ENCODE measurements around the gene RAB11FIP2.

The RAB11FIP2 gene

GRCh38 chr10:118045837-118046394 lies 825 bp downstream of the RAB11FIP2 start:
- no peak for TF ChIP-seq CTCF (IDR thresholded peaks at IDR 0.05; ENCODE audit: low read length, missing control alignments)
- peak; percentile 45 for DNase-seq (ENCODE audit: low read depth)
- peak overlapping the region; percentile 77 for H3K4me3 ChIP-seq (replicated peaks; ENCODE audit: low read depth, low read length)

GRCh38 chr10:118045158-118045836 lies 1.4 kb downstream of the RAB11FIP2 start:
- no peak for DNase-seq (ENCODE audit: low read depth)
- no peak for TF ChIP-seq CTCF (IDR thresholded peaks at IDR 0.05; ENCODE audit: low read length, missing control alignments)
- H3K4me3 ChIP-seq (replicated peaks; ENCODE audit: low read depth, low read length): peak overlapping the region; percentile 77

- no peak for DNase-seq (ENCODE audit: low read depth)
- TF ChIP-seq CTCF (IDR thresholded peaks at IDR 0.05; ENCODE audit: low read length, missing control alignments): no peak
Observed at GRCh38 chr10:118042827-118043242, 3.9 kb downstream of the RAB11FIP2 start.

GRCh38 chr10:118042336-118042735 lies 4.4 kb downstream of the RAB11FIP2 start:
- TF ChIP-seq CTCF (IDR thresholded peaks at IDR 0.05; ENCODE audit: low read length, missing control alignments): no peak
- no peak for DNase-seq (ENCODE audit: low read depth)
- H3K4me3 ChIP-seq (replicated peaks; ENCODE audit: low read depth, low read length): no peak overlapping the region

More at GRCh38 chr10:118042827-118043242, 3.9 kb downstream of the RAB11FIP2 start:
- no peak overlapping the region for H3K4me3 ChIP-seq (replicated peaks; ENCODE audit: low read depth, low read length)

GRCh38 chr10:118041316-118041715 lies 5.4 kb downstream of the RAB11FIP2 start:
- TF ChIP-seq CTCF (IDR thresholded peaks at IDR 0.05; ENCODE audit: low read length, missing control alignments): no peak
- H3K4me3 ChIP-seq (replicated peaks; ENCODE audit: low read depth, low read length): no peak overlapping the region
- peak; percentile 79 for DNase-seq (ENCODE audit: low read depth)

- TF ChIP-seq CTCF (IDR thresholded peaks at IDR 0.05; ENCODE audit: low read length, missing control alignments): no peak
- peak; percentile 49 for DNase-seq (ENCODE audit: low read depth)
- H3K4me3 ChIP-seq (replicated peaks; ENCODE audit: low read depth, low read length): no peak overlapping the region
Observed at GRCh38 chr10:118036281-118036875, 10.4 kb downstream of the RAB11FIP2 start.

Data from fibroblast of pulmonary artery (primary cell).